H1 (cell line): Measurements from ENCODE around the gene LMNA. TPM values are rescaled to one million over a fixed set of nuclear protein-coding genes. Genes with fewer than 3 reads are reported as not detected.
A peak's percentile ranks its signal among the peaks of the same experiment; 100 is the strongest.

Experiments
- CTCF ChIA-PET: fragments of 300-600 bp; sonication (Branson Sonifier 250); formaldehyde crosslinking; loops from one replicate; lab custom pipeline; 2021; ENCODE audit not compliant: partially characterized antibody; lab: Charles Lee
- POLR2A ChIA-PET: fragments of 300-600 bp; sonication (Branson Sonifier 250); formaldehyde crosslinking; loops from one replicate; lab custom pipeline; 2021; ENCODE audit warnings: inconsistent platforms; ENCODE audit not compliant: partially characterized antibody; lab: Charles Lee
- DNase-seq, 2 experiments: peaks; one replicate each; pipeline versions ENCODE4 v3.0.0 to v3.0.0-alpha.2; 2010 to 2022; ENCODE audit warnings: low spot score in 2 of 2, low read depth in 1 of 2, mixed read lengths in 1 of 2
- FAIRE-seq: peaks from 2 replicates; lab custom pipeline; 2011; peaks lifted over from hg19 to GRCh38; lab: Jason Lieb, UNC
- H2AFZ ChIP-seq: 2 replicates; pipeline ENCODE4 v1.8.1; 2012; ENCODE audit warnings: low read length, inconsistent platforms
- H2AK5ac ChIP-seq: 2 replicates; pipeline ENCODE4 v1.6.1; 2013; ENCODE audit warnings: low read depth, low read length
- H2BK120ac ChIP-seq: replicated peaks from 2 replicates; pipeline ENCODE3; 2013; ENCODE audit warnings: low read depth, low read length, inconsistent platforms
- H2BK12ac ChIP-seq: 2 replicates; pipeline ENCODE4 v1.6.1; 2013; ENCODE audit warnings: low read depth, low read length
- H2BK15ac ChIP-seq: 2 replicates; pipeline ENCODE4 v1.6.1; 2013; ENCODE audit warnings: low read length
- H2BK20ac ChIP-seq: 2 replicates; pipeline ENCODE4 v1.6.1; 2013; ENCODE audit warnings: low read length
- H2BK5ac ChIP-seq: 2 replicates; pipeline ENCODE4 v1.6.1; 2013; ENCODE audit warnings: low read depth, low read length
- H3K14ac ChIP-seq: 2 replicates; pipeline ENCODE4 v1.6.1; 2013; ENCODE audit warnings: inconsistent platforms; ENCODE audit not compliant: insufficient read length
- H3K18ac ChIP-seq: 2 replicates; pipeline ENCODE4 v1.6.1; 2013; ENCODE audit warnings: low read length; ENCODE audit errors: extremely low read depth
- H3K23ac ChIP-seq: 2 replicates; pipeline ENCODE4 v1.6.1; 2013; ENCODE audit warnings: inconsistent platforms; ENCODE audit not compliant: insufficient read length
- H3K23me2 ChIP-seq: 2 replicates; pipeline ENCODE4 v1.6.1; 2013; ENCODE audit warnings: low read depth, low read length
- H3K27ac ChIP-seq: 2 replicates; pipeline ENCODE4 v1.6.1; 2011; ENCODE audit warnings: low read depth, low read length, inconsistent platforms
- H3K27me3 ChIP-seq, 4 experiments: replicated peaks in 1 of 4; 1 replicate in 1 of 4; 2 replicates in 3 of 4; pipeline versions ENCODE4 v1.6.1 to v1.8.1; 2011 to 2013; ENCODE audit warnings: low read length in 3 of 4, mild to moderate bottlenecking in 3 of 4, inconsistent platforms in 2 of 4, mixed read lengths in 2 of 4, moderate library complexity in 1 of 4; ENCODE audit not compliant: control insufficient read depth in 3 of 4, insufficient read depth in 3 of 4; ENCODE audit errors: extremely low read depth in 1 of 4
- H3K36me3 ChIP-seq, 4 experiments: 2 replicates each; pipeline versions ENCODE4 v1.6.1 to v1.8.1; 2011 to 2013; ENCODE audit warnings: mild to moderate bottlenecking in 4 of 4, low read length in 3 of 4, moderate library complexity in 2 of 4, control low read depth in 1 of 4, inconsistent platforms in 1 of 4; ENCODE audit not compliant: insufficient read depth in 4 of 4, control insufficient read depth in 2 of 4
- H3K4ac ChIP-seq: replicated peaks from 2 replicates; pipeline ENCODE3; 2013; ENCODE audit warnings: low read length, low read depth, mixed read lengths, inconsistent platforms; ENCODE audit not compliant: insufficient read length
- H3K4me1 ChIP-seq, 4 experiments: replicated peaks in 1 of 4; 1 replicate in 1 of 4; 2 replicates in 3 of 4; pipeline versions ENCODE4 v1.6.1 to v1.8.1; 2011 to 2013; ENCODE audit warnings: low read length in 3 of 4, inconsistent platforms in 2 of 4, mixed read lengths in 1 of 4; ENCODE audit not compliant: insufficient read depth in 4 of 4, control insufficient read depth in 3 of 4
- H3K4me2 ChIP-seq, 2 experiments: 2 replicates each; pipeline versions ENCODE4 v1.6.1 to v1.8.1; 2011 to 2013; ENCODE audit warnings: low read depth in 2 of 2, low read length in 2 of 2, control low read depth in 1 of 2, inconsistent platforms in 1 of 2, mild to moderate bottlenecking in 1 of 2; ENCODE audit not compliant: insufficient read depth in 1 of 2
- H3K4me3 ChIP-seq, 4 experiments: fragments of 200-600, 300-600 bp in 1 of 4; sonication (generic), shearing (Covaris generic), sonication (Bioruptor Twin) in 1 of 4; 2 replicates each; pipeline versions ENCODE4 v1.5.1 to v1.8.1; 2011 to 2016; ENCODE audit warnings: low read length in 4 of 4, low read depth in 3 of 4, control low read depth in 2 of 4, inconsistent platforms in 2 of 4, mild to moderate bottlenecking in 2 of 4, mixed read lengths in 1 of 4, moderate library complexity in 1 of 4; ENCODE audit not compliant: insufficient read depth in 2 of 4; ENCODE audit errors: extremely low read depth in 1 of 4
- H3K56ac ChIP-seq: replicated peaks from 2 replicates; pipeline ENCODE3; 2013; ENCODE audit warnings: low read depth, mild to moderate bottlenecking, mixed read lengths, low read length, inconsistent platforms; ENCODE audit not compliant: insufficient read length
- H3K79me1 ChIP-seq: 2 replicates; pipeline ENCODE4 v1.6.1; 2013; ENCODE audit warnings: low read depth, low read length, control low read depth
- H3K79me2 ChIP-seq, 2 experiments: 2 replicates each; pipeline versions ENCODE4 v1.6.1 to v1.8.1; 2012 to 2013; ENCODE audit warnings: low read length in 2 of 2, mild to moderate bottlenecking in 2 of 2, inconsistent platforms in 1 of 2; ENCODE audit not compliant: insufficient read depth in 2 of 2, control insufficient read depth in 1 of 2
- H3K9ac ChIP-seq, 4 experiments: replicated peaks in 1 of 4; 1 replicate in 1 of 4; 2 replicates in 3 of 4; pipeline versions ENCODE4 v1.6.1 to v1.8.1; 2011 to 2013; ENCODE audit warnings: low read depth in 3 of 4, low read length in 3 of 4, control low read depth in 2 of 4, mild to moderate bottlenecking in 2 of 4, moderate library complexity in 2 of 4, inconsistent platforms in 1 of 4; ENCODE audit errors: extremely low read depth in 1 of 4
- H3K9me3 ChIP-seq, 2 experiments: 2 replicates each; pipeline versions ENCODE4 v1.6.1 to v1.8.1; 2012 to 2013; ENCODE audit warnings: mild to moderate bottlenecking in 2 of 2, moderate library complexity in 2 of 2, control low read depth in 1 of 2, inconsistent platforms in 1 of 2, low read depth in 1 of 2, low read length in 1 of 2, mixed read lengths in 1 of 2; ENCODE audit not compliant: insufficient read depth in 2 of 2
- H4K20me1 ChIP-seq, 2 experiments: replicated peaks in 1 of 2; 2 replicates each; pipeline versions ENCODE3 to v1.8.1; 2011 to 2013; ENCODE audit warnings: inconsistent platforms in 2 of 2, low read length in 2 of 2, mild to moderate bottlenecking in 1 of 2; ENCODE audit not compliant: insufficient read depth in 2 of 2, control insufficient read depth in 1 of 2
- H4K5ac ChIP-seq: 2 replicates; pipeline ENCODE4 v1.6.1; 2013; ENCODE audit warnings: low read length, low read depth, mixed read lengths, inconsistent platforms; ENCODE audit not compliant: insufficient read length
- H4K8ac ChIP-seq: 2 replicates; pipeline ENCODE4 v1.8.0; 2013; ENCODE audit warnings: mild to moderate bottlenecking, moderate library complexity, low read length, inconsistent platforms; ENCODE audit not compliant: insufficient read depth; ENCODE audit errors: extremely low read depth
- H4K91ac ChIP-seq: replicated peaks from 2 replicates; pipeline ENCODE3; 2013; ENCODE audit warnings: low read length, mixed read lengths, inconsistent platforms; ENCODE audit not compliant: insufficient read length
- ASH2L ChIP-seq: fragments of 200-600, 300-600 bp; sonication (generic); IDR thresholded peaks from one replicate; pipeline ENCODE4 v1.7.1; 2017; ENCODE audit warnings: low read length
- CBX8 ChIP-seq: fragments of 300-800, 300-1000 bp; sonication (generic); IDR thresholded peaks from 2 replicates; pipeline ENCODE4 v1.7.1; 2016; ENCODE audit warnings: low read depth, low read length, borderline replicate concordance
- CEBPB ChIP-seq: IDR thresholded peaks from 2 replicates; pipeline ENCODE4 v1.6.1; 2012; ENCODE audit warnings: low read depth, low read length
- CREB1 ChIP-seq: IDR thresholded peaks from 2 replicates; pipeline ENCODE4 v1.6.1; 2012; ENCODE audit warnings: inconsistent platforms
- EZH2 ChIP-seq: fragments of 200-600 bp; sonication (generic); IDR thresholded peaks from 2 replicates; pipeline ENCODE4 v1.7.1; 2012; ENCODE audit warnings: low read depth, mild to moderate bottlenecking, moderate library complexity, low read length, inconsistent platforms; ENCODE audit not compliant: severe bottlenecking
- FOSL1 ChIP-seq: IDR thresholded peaks from 2 replicates; pipeline ENCODE4 v1.6.1; 2011; ENCODE audit warnings: mild to moderate bottlenecking, low read depth, low read length, moderate library complexity; ENCODE audit not compliant: insufficient read depth
- KDM1A ChIP-seq: fragments of 200-600, 300-600 bp; sonication (generic); IDR thresholded peaks from 2 replicates; pipeline ENCODE4 v1.7.1; 2016; ENCODE audit warnings: mild to moderate bottlenecking, low read length, borderline replicate concordance
- KDM5A ChIP-seq: fragments of 200-600 bp; IDR thresholded peaks from 2 replicates; pipeline ENCODE4 v1.7.1; 2012; ENCODE audit warnings: mild to moderate bottlenecking, low read length, inconsistent platforms, mixed read lengths
- POU5F1 ChIP-seq: IDR thresholded peaks from 2 replicates; pipeline ENCODE4 v1.6.1; 2011; ENCODE audit warnings: low read depth, mild to moderate bottlenecking, low read length, moderate library complexity
- RFX5 ChIP-seq: IDR thresholded peaks from 2 replicates; pipeline ENCODE4 v1.6.1; 2011; ENCODE audit warnings: low read depth, low read length, improper control_type of control experiment, borderline replicate concordance
- SP1 ChIP-seq: IDR thresholded peaks from 2 replicates; pipeline ENCODE4 v1.6.1; 2011; ENCODE audit warnings: low read depth, low read length
- WGBS, 2 experiments: shearing (Covaris generic) in 1 of 2; methylation state at CpG; one replicate each; pipeline versions ENCODE4 v1.1.6 to v1.1.7; 2013 to 2015; ENCODE audit warnings: low lambda C conversion rate in 2 of 2, mixed read lengths in 2 of 2, inconsistent platforms in 1 of 2, low coverage in 1 of 2, missing lambda C conversion rate in 1 of 2; ENCODE audit not compliant: insufficient replicate concordance in 2 of 2, insufficient coverage in 1 of 2, insufficient read length in 1 of 2; ENCODE audit errors: extremely low coverage in 1 of 2, missing lambda C conversion rate in 1 of 2; 5-methylcytosine and 5-hydroxymethylcytosine counted together
- polyA plus RNA-seq, 7 experiments: library from polyadenylated mRNA; depleted of rRNA in 3 of 7; stranded (reverse) in 5 of 7; unstranded in 2 of 7; fragments of >200 nt in 5 of 7; fragments of 200-250 nt in 2 of 7; gene quantifications; 1 replicate in 5 of 7; 2 replicates in 1 of 7; 4 replicates in 1 of 7; pipeline versions ENCODE4 v1.2.1 to v1.2.3, GENCODE V29; 2011 to 2013; ENCODE audit warnings: missing spikeins in 2 of 7, mixed read lengths in 2 of 7
- total RNA-seq: library from RNA; stranded (reverse); fragmentation: NEBNext Ultra II Directional; extraction: Animal tissue kit (Norgen Biotek cat#: 25700); gene quantifications from 2 replicates; pipeline ENCODE4 v1.2.1, GENCODE V29; 2021

The LMNA gene
- total and polyA plus RNA-seq, 2 of the 8 experiments (the other 6 are each of a cell fraction or from before 2014, with no cell fraction given): 25.8 to 46.8 TPM

DNA sequence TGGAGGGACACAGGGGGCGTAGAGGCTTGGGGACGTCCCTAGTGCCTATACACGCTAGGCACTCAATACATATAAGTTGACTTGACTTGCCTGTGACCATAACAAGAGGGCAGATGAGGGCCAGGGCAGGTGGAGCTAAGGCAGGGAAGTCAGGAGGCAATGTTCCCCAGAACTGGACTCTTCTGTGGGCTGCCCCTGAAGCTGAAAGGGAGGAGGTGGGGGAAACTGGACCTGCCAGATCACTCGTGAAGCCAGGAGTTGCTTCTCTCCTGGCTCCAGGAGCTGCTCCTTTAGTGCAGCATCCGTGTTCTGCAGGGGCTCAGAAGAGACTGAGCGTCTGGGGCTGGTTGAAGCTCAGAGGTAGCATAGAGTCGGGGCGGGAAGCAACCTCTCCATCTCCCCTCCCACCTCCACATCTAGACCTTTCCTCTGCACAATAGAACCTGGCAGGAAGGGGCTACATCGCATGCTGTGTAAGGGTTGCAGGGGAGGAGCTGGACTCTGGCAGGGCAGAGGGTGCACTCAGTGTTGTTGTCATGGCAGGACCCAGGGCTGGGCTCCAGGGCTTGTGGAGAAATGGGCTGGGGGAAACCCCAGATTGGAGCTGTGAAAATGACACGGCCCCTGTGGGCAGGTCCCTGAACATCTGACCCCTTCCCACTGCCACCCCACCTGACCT lies 36.0 kb downstream of the LMNA start:
- H3K36me3 ChIP-seq: no peaks in the 10 kb centered on the region
- H4K8ac ChIP-seq: no peak overlapping the region
- no peaks in the 10 kb centered on the region for H3K9me3 ChIP-seq
- peak overlapping the region; percentile 94; the same call in 1 of the 2 replicates for H2BK12ac ChIP-seq
- ChIA-PET CTCF (interaction anchor here (0.6 to 42.4 kb wide), 18 partner anchors 9 to 176 kb away, joined by 3 to 1994 read pairs (median 4); partner anchors contain the start of genes BGLAP, MEX3A, PAQR6 and PMF1), POLR2A (interaction anchor here (0.8 to 8.5 kb wide), 14 partner anchors 11 to 132 kb away, joined by 3 to 64 read pairs (median 6); partner anchors contain the start of genes PAQR6, PMF1, SLC25A44 and SMG5)
- peak overlapping the region; percentile 67 to 87 for H3K4me2 ChIP-seq
- no peak overlapping the region for H3K14ac ChIP-seq
- 49% methylated on average over 10 of the region's 10 CpGs; no CpG with 5 or more reads in 1 of the 2 experiments for WGBS, 2 experiments
- H4K5ac ChIP-seq: peak overlapping the region; percentile 1
- DNase-seq (no peak), FAIRE-seq (no peak)
- peak overlapping the region; percentile 7 for H2BK120ac ChIP-seq
- H2BK5ac ChIP-seq: peak overlapping the region; percentile 94; the same call in 1 of the 2 replicates
- H3K23ac ChIP-seq: no peak overlapping the region
- no peak overlapping the region for H3K56ac ChIP-seq
- H2AK5ac ChIP-seq: peak overlapping the region; percentile 44; the same call in 1 of the 2 replicates
- peak overlapping the region; percentile 96 for H3K18ac ChIP-seq
- no peaks in the 10 kb centered on the region for H4K20me1 ChIP-seq
- H3K9ac ChIP-seq: no peak overlapping the region
- peak overlapping the region; percentile 95; the same call in 1 of the 2 replicates for H2BK15ac ChIP-seq
- peaks cover 3% of the 10 kb centered on the region; the same call in 1 of the 2 replicates for H3K23me2 ChIP-seq
- H3K4me3 ChIP-seq: peak overlapping the region; percentile 4 to 43 (median 34); a peak in 7 of 8 replicates
- H2AFZ ChIP-seq: no peak overlapping the region
- no peaks in the 10 kb centered on the region for H3K79me2 ChIP-seq
- no peak overlapping the region for H3K27ac ChIP-seq
- H3K4me1 ChIP-seq: peaks cover 27 to 48% (median 28%) of the 10 kb centered on the region in 4 experiments
- H3K79me1 ChIP-seq: no peaks in the 10 kb centered on the region; the same call in 1 of the 2 replicates
- H2BK20ac ChIP-seq: peak overlapping the region; percentile 90; the same call in 1 of the 2 replicates
- H3K4ac ChIP-seq: peak overlapping the region; percentile 55
- peak overlapping the region; percentile 32 for H4K91ac ChIP-seq
- H3K27me3 ChIP-seq: no peaks in the 10 kb centered on the region
- TF ChIP-seq CEBPB (no peak), CREB1 (no peak), EZH2 (no peak), FOSL1 (no peak), ASH2L (no peak), KDM5A (no peak), POU5F1 (no peak), CBX8 (no peak), KDM1A (no peak), RFX5 (no peak), SP1 (no peak)
